Natural killer cell (primary cell): ENCODE data around the gene PTPN4. TPM values are rescaled to one million over a fixed set of nuclear protein-coding genes. Genes with fewer than 3 reads are reported as not detected.

ENCODE experiments used
- ATAC-seq, 3 donors: fragments of 150-1000 bp in 2 of 3; fragments of 200-7000 bp in 1 of 3; cut with Tn5 transposase; 1 replicate in 1 of 3; 2 replicates in 2 of 3; pipeline ENCODE4 v1.10.0; 2021; ENCODE audit warnings: mild to moderate bottlenecking in 2 of 3, moderate library complexity in 2 of 3
- DNase-seq, 2 donors: peaks; one replicate each; pipeline versions ENCODE4 v3.0.0 to v3.0.0-alpha.2; 2013 to 2021; ENCODE audit warnings: mixed read lengths in 1 of 2
- H3K27ac ChIP-seq: one replicate; pipeline ENCODE4 v1.5.1; 2013; ENCODE audit warnings: mild to moderate bottlenecking, low read length
- H3K27me3 ChIP-seq: one replicate; pipeline ENCODE4 v1.6.1; 2013; ENCODE audit warnings: low read length; ENCODE audit not compliant: control insufficient read depth, insufficient read depth
- H3K36me3 ChIP-seq: one replicate; pipeline ENCODE4 v1.6.1; 2013; ENCODE audit warnings: low read length; ENCODE audit not compliant: control insufficient read depth, insufficient read depth
- H3K4me1 ChIP-seq: one replicate; pipeline ENCODE4 v1.6.1; 2013; ENCODE audit warnings: low read length; ENCODE audit not compliant: control insufficient read depth, insufficient read depth
- H3K4me3 ChIP-seq: one replicate; pipeline ENCODE4 v1.5.1; 2013; ENCODE audit warnings: low read length
- H3K9me3 ChIP-seq: one replicate; pipeline ENCODE4 v1.6.1; 2013; ENCODE audit warnings: low read length; ENCODE audit not compliant: control insufficient read depth, insufficient read depth
- H3K27ac Mint-ChIP-seq, 2 donors: one replicate each; pipeline ENCODE4 v1.8.0; 2022; ENCODE audit warnings: mild to moderate bottlenecking in 2 of 2, mixed read lengths in 2 of 2, moderate library complexity in 1 of 2
- H3K27me3 Mint-ChIP-seq, 2 donors: one replicate each; pipeline ENCODE4 v1.8.0; 2022; ENCODE audit warnings: low read depth in 2 of 2, mixed read lengths in 2 of 2
- H3K36me3 Mint-ChIP-seq: one replicate; pipeline ENCODE4 v1.8.0; 2022; ENCODE audit warnings: mixed read lengths
- H3K4me1 Mint-ChIP-seq, 2 donors: one replicate each; pipeline ENCODE4 v1.8.0; 2022; ENCODE audit warnings: mixed read lengths in 2 of 2
- H3K4me3 Mint-ChIP-seq: one replicate; pipeline ENCODE4 v1.8.0; 2022; ENCODE audit warnings: mild to moderate bottlenecking, moderate library complexity, mixed read lengths
- H3K9me3 Mint-ChIP-seq, 2 donors: one replicate each; pipeline ENCODE4 v1.8.0; 2022; ENCODE audit warnings: mixed read lengths in 2 of 2
- WGBS: methylation state at CpG from one replicate; pipeline ENCODE4 v1.1.7; 2013; ENCODE audit warnings: missing lambda C conversion rate; ENCODE audit not compliant: insufficient coverage; 5-methylcytosine and 5-hydroxymethylcytosine counted together
- intact Hi-C: fragments of 100-400 bp; cut with micrococcal nuclease; formaldehyde crosslinking; loops from one replicate; pipeline ENCODE4 v1.14.2; 2022
- total RNA-seq, 4 donors: library from RNA; stranded (reverse); fragments of 120-200 nt in 1 of 4; gene quantifications; one replicate each; pipeline versions ENCODE4 v1.2.3 to v1.2.4, GENCODE V29; 2013 to 2022
- TF ChIP-seq, protein P1 (sequence below): fragments of 200-600 bp; IDR thresholded peaks from one replicate; pipeline ENCODE4 v1.8.0; 2022; ENCODE audit warnings: antibody characterized with exemption

Gene PTPN4, protein sequence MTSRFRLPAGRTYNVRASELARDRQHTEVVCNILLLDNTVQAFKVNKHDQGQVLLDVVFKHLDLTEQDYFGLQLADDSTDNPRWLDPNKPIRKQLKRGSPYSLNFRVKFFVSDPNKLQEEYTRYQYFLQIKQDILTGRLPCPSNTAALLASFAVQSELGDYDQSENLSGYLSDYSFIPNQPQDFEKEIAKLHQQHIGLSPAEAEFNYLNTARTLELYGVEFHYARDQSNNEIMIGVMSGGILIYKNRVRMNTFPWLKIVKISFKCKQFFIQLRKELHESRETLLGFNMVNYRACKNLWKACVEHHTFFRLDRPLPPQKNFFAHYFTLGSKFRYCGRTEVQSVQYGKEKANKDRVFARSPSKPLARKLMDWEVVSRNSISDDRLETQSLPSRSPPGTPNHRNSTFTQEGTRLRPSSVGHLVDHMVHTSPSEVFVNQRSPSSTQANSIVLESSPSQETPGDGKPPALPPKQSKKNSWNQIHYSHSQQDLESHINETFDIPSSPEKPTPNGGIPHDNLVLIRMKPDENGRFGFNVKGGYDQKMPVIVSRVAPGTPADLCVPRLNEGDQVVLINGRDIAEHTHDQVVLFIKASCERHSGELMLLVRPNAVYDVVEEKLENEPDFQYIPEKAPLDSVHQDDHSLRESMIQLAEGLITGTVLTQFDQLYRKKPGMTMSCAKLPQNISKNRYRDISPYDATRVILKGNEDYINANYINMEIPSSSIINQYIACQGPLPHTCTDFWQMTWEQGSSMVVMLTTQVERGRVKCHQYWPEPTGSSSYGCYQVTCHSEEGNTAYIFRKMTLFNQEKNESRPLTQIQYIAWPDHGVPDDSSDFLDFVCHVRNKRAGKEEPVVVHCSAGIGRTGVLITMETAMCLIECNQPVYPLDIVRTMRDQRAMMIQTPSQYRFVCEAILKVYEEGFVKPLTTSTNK
- total RNA-seq, result 100 to 1,000 TPM; 265 to 347 (median 283) TPM
- total RNA-seq (2013), result 417 TPM

DNA sequence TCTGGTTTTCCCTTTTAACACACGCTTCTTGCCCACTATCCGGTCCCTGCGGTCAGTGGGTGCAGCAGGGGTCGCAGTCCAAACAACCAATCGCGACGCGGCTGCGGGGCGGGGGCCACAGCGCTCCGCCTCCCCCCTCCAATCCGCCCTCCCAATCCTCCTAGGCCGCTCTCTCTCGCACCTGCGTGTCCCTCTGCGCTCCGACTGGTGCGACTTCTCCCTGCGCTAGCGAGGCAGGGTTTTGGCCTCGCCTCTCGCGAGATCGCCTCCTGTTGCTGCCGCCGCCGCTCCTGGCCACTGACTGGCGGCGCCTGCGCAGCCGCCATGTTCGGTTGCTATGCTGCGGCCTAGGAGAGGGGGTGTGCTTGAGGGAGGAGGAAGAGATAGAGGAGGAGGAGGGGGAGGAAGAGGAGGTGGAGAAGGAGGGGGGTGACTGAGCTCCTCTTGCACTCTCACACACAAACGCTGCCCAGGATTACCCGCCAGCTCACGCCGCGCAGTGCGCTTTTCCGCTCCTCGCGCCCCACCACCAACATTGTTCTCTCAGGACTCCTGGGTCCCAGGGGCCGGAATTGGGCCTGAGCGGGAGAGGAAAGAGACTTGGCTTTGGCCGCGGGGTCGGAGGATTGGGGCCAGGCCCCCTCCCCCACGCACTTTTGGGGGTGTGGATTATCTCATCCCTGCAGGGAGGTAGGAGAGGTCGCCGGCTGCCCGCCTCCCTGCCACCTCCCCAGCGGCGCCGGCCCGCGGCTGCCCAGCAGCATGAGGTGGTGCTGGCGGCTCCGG lies at the start of gene PTPN4:
PTPN4 (plus strand) TSS at position 472 of the 786 bp plus-strand sequence. CDS start 49,932 bp downstream, outside the sequence.
- ATAC-seq, result peak; percentile 90 to 98 (median 90)
- DNase-seq, result peak; percentile 87 to 99
- Mint-ChIP-seq H3K27ac (peak within 1 kb of the TSS; percentile 35 to 99), H3K4me3 (peak within 1 kb of the TSS; percentile 84), H3K27me3 (no peaks in the 10 kb centered on the region), H3K36me3 (no peaks in the 10 kb centered on the region), H3K4me1 (peaks cover 47 to 49% of the 10 kb centered on the region in 2 donors), H3K9me3 (no peaks in the 10 kb centered on the region)
- no peaks in the 10 kb centered on the region for H3K36me3 ChIP-seq
- H3K4me3 ChIP-seq, result peak within 1 kb of the TSS; percentile 95
- peak within 1 kb of the TSS; percentile 92 for H3K27ac ChIP-seq
- under 1% methylated on average over 54 of the region's 59 CpGs for WGBS
- intact Hi-C loops, result loop anchor here (2.0 to 5.0 kb wide), 4 partner anchors 169 to 493 kb away; partner anchors contain the start of genes EPB41L5 and RALB
- no peaks in the 10 kb centered on the region for H3K9me3 ChIP-seq
- peaks cover 11% of the 10 kb centered on the region for H3K4me1 ChIP-seq
- H3K27me3 ChIP-seq, result no peaks in the 10 kb centered on the region
- TF ChIP-seq, protein P1, sequence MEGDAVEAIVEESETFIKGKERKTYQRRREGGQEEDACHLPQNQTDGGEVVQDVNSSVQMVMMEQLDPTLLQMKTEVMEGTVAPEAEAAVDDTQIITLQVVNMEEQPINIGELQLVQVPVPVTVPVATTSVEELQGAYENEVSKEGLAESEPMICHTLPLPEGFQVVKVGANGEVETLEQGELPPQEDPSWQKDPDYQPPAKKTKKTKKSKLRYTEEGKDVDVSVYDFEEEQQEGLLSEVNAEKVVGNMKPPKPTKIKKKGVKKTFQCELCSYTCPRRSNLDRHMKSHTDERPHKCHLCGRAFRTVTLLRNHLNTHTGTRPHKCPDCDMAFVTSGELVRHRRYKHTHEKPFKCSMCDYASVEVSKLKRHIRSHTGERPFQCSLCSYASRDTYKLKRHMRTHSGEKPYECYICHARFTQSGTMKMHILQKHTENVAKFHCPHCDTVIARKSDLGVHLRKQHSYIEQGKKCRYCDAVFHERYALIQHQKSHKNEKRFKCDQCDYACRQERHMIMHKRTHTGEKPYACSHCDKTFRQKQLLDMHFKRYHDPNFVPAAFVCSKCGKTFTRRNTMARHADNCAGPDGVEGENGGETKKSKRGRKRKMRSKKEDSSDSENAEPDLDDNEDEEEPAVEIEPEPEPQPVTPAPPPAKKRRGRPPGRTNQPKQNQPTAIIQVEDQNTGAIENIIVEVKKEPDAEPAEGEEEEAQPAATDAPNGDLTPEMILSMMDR, result no peak

GRCh38 chr2:119710281-119710680 lies 49.4 kb upstream of the PTPN4 start:
- peaks cover 0 to 3% of the 10 kb centered on the region in 2 donors for H3K27me3 Mint-ChIP-seq
- no peak for ATAC-seq
- peaks cover 2% of the 10 kb centered on the region for H3K9me3 ChIP-seq
- TF ChIP-seq, protein P1, result no peak
- no peak overlapping the region for H3K4me3 Mint-ChIP-seq
- no peaks in the 10 kb centered on the region for H3K27me3 ChIP-seq
- no peaks in the 10 kb centered on the region for H3K36me3 ChIP-seq
- H3K36me3 Mint-ChIP-seq, result no peaks in the 10 kb centered on the region
- H3K4me1 Mint-ChIP-seq, result peaks cover 0 to 3% of the 10 kb centered on the region in 2 donors
- no peak overlapping the region for H3K4me3 ChIP-seq
- DNase-seq, result no peak
- H3K27ac ChIP-seq, result no peak overlapping the region
- intact Hi-C loops, result no loop called here
- 91% methylated on average over 8 of the region's 8 CpGs for WGBS
- H3K27ac Mint-ChIP-seq, result no peak overlapping the region
- H3K9me3 Mint-ChIP-seq, result no peaks in the 10 kb centered on the region
- H3K4me1 ChIP-seq, result peaks cover 1% of the 10 kb centered on the region

DNA sequence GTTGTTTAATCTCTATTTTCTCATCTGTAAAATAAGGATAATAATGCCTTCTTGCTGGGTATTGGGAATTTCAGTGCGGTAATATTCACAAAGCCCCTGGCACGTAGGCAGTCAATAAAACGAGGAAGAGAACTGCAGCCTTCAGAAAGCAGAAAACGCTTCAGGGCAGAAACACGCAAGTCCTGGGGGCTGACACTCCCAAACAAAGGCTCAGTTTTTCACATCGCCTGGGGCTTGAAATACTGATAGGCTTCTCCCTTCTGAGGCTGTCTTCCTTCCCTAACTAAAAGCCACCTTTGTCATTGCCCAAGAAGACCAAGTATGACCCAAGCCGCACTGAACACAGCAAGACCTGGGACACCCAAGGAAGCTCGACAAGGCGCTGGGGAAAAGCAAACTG lies 48.4 kb upstream of the PTPN4 start:
- H3K4me3 ChIP-seq, result no peak overlapping the region
- Mint-ChIP-seq H3K4me1 (peaks cover 0 to 3% of the 10 kb centered on the region in 2 donors), H3K4me3 (no peak overlapping the region), H3K27ac (no peak overlapping the region), H3K9me3 (no peaks in the 10 kb centered on the region), H3K27me3 (peaks cover 0 to 3% of the 10 kb centered on the region in 2 donors), H3K36me3 (no peaks in the 10 kb centered on the region)
- ATAC-seq (no peak), DNase-seq (no peak)
- H3K27ac ChIP-seq, result no peak overlapping the region
- H3K36me3 ChIP-seq, result no peaks in the 10 kb centered on the region
- TF ChIP-seq, protein P1, result no peak
- H3K9me3 ChIP-seq, result no peaks in the 10 kb centered on the region
- no peaks in the 10 kb centered on the region for H3K4me1 ChIP-seq
- intact Hi-C loops, result no loop called here
- WGBS, result 95% methylated on average over 9 of the region's 9 CpGs
- H3K27me3 ChIP-seq, result no peaks in the 10 kb centered on the region
